Stimulated activated CD4-positive, alpha-beta T cell treated with anti-CD3 and anti-CD28 coated beads, TNF-alpha, amount 100 ng/mL, for 24 hours (primary cell): Measurements from ENCODE around the gene KRTAP12-1.
"Not testable (repeated sequence)": the region's sequence is repeated elsewhere in the genome, so short reads cannot be mapped to it uniquely, and the experiment has no call there.

Source experiments
- DNase-seq, 3 experiments: peaks; one replicate each; pipeline ENCODE4 v3.0.0-alpha.2; 2020; ENCODE audit warnings: low read depth in 3 of 3

The KRTAP12-1 gene

GRCh38 chr21:44667612-44668011 lies 14.4 kb downstream of the KRTAP12-1 start:
- no peak for DNase-seq

GRCh38 chr21:44666401-44667320 lies 15.3 kb downstream of the KRTAP12-1 start, which contains the start of gene KRTAP12-2:
TSS of gene KRTAP12-2 (minus strand) at chr21:44666927. CDS start at chr21:44666886, 41 bp downstream.
- DNase-seq, result no peak

GRCh38 chr21:44664691-44665090 lies 17.3 kb downstream of the KRTAP12-1 start:
- no peak for DNase-seq

GRCh38 chr21:44661567-44661966 lies 20.4 kb downstream of the KRTAP12-1 start:
- not testable (repeated sequence) for DNase-seq

- DNase-seq, result no peak
Observed at GRCh38 chr21:44658913-44659595, 22.9 kb downstream of the KRTAP12-1 start.

GRCh38 chr21:44658541-44658910 lies 23.4 kb downstream of the KRTAP12-1 start:
- DNase-seq, result no peak

GRCh38 chr21:44657635-44658540 lies 24.1 kb downstream of the KRTAP12-1 start, which contains the start of gene KRTAP12-3:
TSS of gene KRTAP12-3 (plus strand) at chr21:44657932. CDS start at chr21:44657980, 48 bp downstream.
- peak in 2 of 3 experiments; percentile 4 to 10 for DNase-seq

GRCh38 chr21:44656868-44657267 lies 25.1 kb downstream of the KRTAP12-1 start:
- no peak for DNase-seq

GRCh38 chr21:44654576-44655175 lies 27.3 kb downstream of the KRTAP12-1 start, which contains the start of gene KRTAP12-4:
TSS of gene KRTAP12-4 (minus strand) at chr21:44654659. CDS start at chr21:44654614, 45 bp downstream.
- no peak for DNase-seq

GRCh38 chr21:44653656-44654575 lies 28.0 kb downstream of the KRTAP12-1 start:
- DNase-seq, result peak in 1 of 3 experiments; percentile 8

GRCh38 chr21:44653123-44653522 lies 28.8 kb downstream of the KRTAP12-1 start:
- DNase-seq, result no peak

GRCh38 chr21:44650973-44651675 lies 30.8 kb downstream of the KRTAP12-1 start:
- DNase-seq, result no peak

GRCh38 chr21:44650265-44650972 lies 31.5 kb downstream of the KRTAP12-1 start:
- DNase-seq, result no peak

GRCh38 chr21:44649521-44650100 lies 32.4 kb downstream of the KRTAP12-1 start:
- no peak for DNase-seq

- DNase-seq, result no peak
Observed at GRCh38 chr21:44648557-44649311, 33.2 kb downstream of the KRTAP12-1 start.

GRCh38 chr21:44647222-44647552 lies 34.8 kb downstream of the KRTAP12-1 start:
- DNase-seq, result no peak

- not testable (repeated sequence) for DNase-seq
Observed at GRCh38 chr21:44646366-44647221, 35.4 kb downstream of the KRTAP12-1 start, which contains the start of gene KRTAP10-11. TSS of gene KRTAP10-11 (plus strand) at chr21:44646414. CDS start at chr21:44646459, 45 bp downstream.
